PC-3 (cell line): ENCODE measurements around the gene AGFG2.

Experiments
- EZH2 ChIP-seq: fragments of 300-600 bp; sonication (generic); IDR thresholded peaks from one replicate; pipeline ENCODE4 v1.6.1; 2017; ENCODE audit warnings: antibody characterized with exemption, mild to moderate bottlenecking, low read length; ENCODE audit not compliant: unreplicated experiment
- TF ChIP-seq, protein P1 (sequence below): fragments of 300-600 bp; sonication (generic); conservative IDR thresholded peaks from 2 replicates; pipeline ENCODE4 v1.5.1; 2017; ENCODE audit warnings: antibody characterized with exemption, low read depth, mild to moderate bottlenecking, low read length

DNA sequence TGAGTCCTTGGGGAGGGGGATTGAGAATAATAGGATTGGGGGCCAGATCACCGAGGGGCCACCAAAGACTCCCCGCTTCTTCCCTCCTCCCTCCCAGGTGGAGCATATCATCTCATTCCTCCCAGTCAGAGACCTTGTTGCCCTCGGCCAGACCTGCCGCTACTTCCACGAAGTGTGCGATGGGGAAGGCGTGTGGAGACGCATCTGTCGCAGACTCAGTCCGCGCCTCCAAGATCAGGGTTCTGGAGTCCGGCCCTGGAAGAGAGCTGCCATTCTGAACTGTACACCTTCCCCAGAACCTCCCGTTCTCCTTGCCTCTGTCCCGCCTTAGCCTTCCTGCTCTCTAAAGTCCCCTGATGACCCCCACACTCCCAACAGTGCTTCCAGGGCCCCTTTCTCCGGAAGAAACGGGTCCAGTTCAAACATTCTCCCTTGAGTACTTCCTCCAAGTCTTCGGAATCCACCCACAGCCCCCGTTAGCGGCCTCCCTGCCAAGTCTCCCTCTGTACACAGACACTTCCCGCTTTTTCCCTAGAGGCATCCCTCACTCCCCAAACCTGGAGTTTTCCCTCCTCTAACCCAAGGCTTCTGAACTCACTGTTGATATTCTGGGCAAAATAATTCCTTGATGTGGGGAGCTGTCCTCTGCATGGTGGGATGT is 51.2 kb downstream of the AGFG2 start:
- TF ChIP-seq, protein P1, sequence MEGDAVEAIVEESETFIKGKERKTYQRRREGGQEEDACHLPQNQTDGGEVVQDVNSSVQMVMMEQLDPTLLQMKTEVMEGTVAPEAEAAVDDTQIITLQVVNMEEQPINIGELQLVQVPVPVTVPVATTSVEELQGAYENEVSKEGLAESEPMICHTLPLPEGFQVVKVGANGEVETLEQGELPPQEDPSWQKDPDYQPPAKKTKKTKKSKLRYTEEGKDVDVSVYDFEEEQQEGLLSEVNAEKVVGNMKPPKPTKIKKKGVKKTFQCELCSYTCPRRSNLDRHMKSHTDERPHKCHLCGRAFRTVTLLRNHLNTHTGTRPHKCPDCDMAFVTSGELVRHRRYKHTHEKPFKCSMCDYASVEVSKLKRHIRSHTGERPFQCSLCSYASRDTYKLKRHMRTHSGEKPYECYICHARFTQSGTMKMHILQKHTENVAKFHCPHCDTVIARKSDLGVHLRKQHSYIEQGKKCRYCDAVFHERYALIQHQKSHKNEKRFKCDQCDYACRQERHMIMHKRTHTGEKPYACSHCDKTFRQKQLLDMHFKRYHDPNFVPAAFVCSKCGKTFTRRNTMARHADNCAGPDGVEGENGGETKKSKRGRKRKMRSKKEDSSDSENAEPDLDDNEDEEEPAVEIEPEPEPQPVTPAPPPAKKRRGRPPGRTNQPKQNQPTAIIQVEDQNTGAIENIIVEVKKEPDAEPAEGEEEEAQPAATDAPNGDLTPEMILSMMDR: no peak
- no peak for TF ChIP-seq EZH2
